ENCODE results near the gene AIRE.

AIRE gene

DNA sequence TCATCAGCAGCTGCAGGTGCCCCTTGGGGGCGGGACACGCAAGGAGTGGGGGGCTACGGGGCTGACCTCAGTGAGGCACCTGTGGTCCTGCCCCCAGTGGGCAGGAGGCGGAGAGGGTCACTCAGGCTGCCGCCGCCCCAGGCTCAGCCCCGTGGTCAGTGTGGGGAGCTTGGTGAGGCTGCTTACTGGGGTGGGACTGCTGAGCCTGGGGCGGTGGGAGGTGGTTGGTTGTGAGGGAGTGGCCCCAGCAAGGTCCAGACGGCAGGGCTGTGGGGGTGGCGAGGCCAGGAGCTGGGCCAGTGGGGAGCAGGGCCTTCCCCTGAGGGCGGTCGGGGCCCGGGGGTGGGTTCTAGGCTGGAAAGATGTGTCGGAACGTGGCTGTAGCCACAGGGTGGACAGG lies 28.5 kb downstream of the AIRE start:
- Histone ChIP-seq H3K4me2 (ENCODE audit: low read length, poor library complexity, severe bottlenecking) (no peak overlapping the region), H4K8ac (ENCODE audit: low read length) (no peak overlapping the region), H3K79me1 (replicated peaks; ENCODE audit: low read length, poor library complexity, severe bottlenecking) (peaks cover 9% of the 10 kb centered on the region), H2BK5ac (ENCODE audit: low read depth, low read length, poor library complexity, severe bottlenecking) (no peak overlapping the region), H2AK5ac (ENCODE audit: low read length, severe bottlenecking) (no peak overlapping the region), H2BK15ac (ENCODE audit: low read depth, poor library complexity, severe bottlenecking) (no peak overlapping the region), H3K4me3 (ENCODE audit: insufficient read depth in 1 of 2, low read depth in 1 of 2, low read length in 2 of 2) (no peak overlapping the region), H3K23ac (ENCODE audit: low read length in 2 of 2) (no peak overlapping the region), H2AFZ (ENCODE audit: low read depth, low read length) (no peak overlapping the region), H3K27ac (ENCODE audit: low read length, poor library complexity, severe bottlenecking) (no peak overlapping the region), H3K18ac (ENCODE audit: low read depth in 1 of 2, low read length in 2 of 2) (no peak overlapping the region), H2BK120ac (ENCODE audit: low read depth, low read length) (no peak overlapping the region), H3K4me1 (ENCODE audit: control insufficient read depth, insufficient read depth, low read depth, low read length) (no peaks in the 10 kb centered on the region), H3K14ac (ENCODE audit: low read length in 2 of 2) (no peak overlapping the region), H2BK12ac (ENCODE audit: low read length in 2 of 2) (no peak overlapping the region), H3K27me3 (ENCODE audit: control insufficient read depth in 1 of 2, insufficient read depth in 1 of 2, low read length in 2 of 2) (no peaks in the 10 kb centered on the region), H4K91ac (ENCODE audit: low read length) (no peak overlapping the region), H3K4ac (ENCODE audit: low read depth in 1 of 2, low read length in 2 of 2) (no peak overlapping the region), H3K9ac (ENCODE audit: low read length) (no peak overlapping the region), H3K9me3 (ENCODE audit: control insufficient read depth, low read length) (no peaks in the 10 kb centered on the region), H3K36me3 (ENCODE audit: control insufficient read depth in 1 of 2, insufficient read depth in 2 of 2, low read depth in 1 of 2, low read length in 2 of 2) (peaks cover 58 to 100% of the 10 kb centered on the region in 2 experiments)
- WGBS: 94% methylated on average over 15 of the region's 15 CpGs
- no peak for DNase-seq

DNA sequence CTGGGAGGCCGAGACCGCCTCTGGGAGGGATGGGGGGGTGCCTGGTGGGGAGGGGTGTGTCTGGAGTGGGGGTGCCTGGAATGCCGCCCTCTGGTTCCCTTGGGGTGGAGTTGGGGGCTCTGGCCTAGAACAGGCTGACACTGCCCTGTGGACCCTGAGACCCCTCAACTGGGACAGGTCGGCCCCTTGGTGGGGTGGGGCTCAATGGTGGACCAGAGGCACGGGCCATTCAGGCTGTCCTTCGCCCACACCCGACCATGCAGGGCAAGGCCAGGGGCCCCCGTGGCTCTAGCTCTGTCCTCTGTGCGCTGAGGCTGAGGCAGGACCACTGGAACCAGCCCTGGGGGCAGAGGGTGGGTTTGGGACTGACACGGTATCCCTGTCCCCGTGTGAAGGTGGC lies 28.9 kb downstream of the AIRE start:
- peaks cover 60 to 100% of the 10 kb centered on the region in 2 experiments for H3K36me3 ChIP-seq (ENCODE audit: control insufficient read depth in 1 of 2, insufficient read depth in 2 of 2, low read depth in 1 of 2, low read length in 2 of 2)
- no peak overlapping the region for H3K27ac ChIP-seq (ENCODE audit: low read length, poor library complexity, severe bottlenecking)
- no peak overlapping the region for H3K14ac ChIP-seq (ENCODE audit: low read length in 2 of 2)
- H4K8ac ChIP-seq (ENCODE audit: low read length): no peak overlapping the region
- no peak overlapping the region for H4K91ac ChIP-seq (ENCODE audit: low read length)
- H2AFZ ChIP-seq (ENCODE audit: low read depth, low read length): no peak overlapping the region
- H3K4me1 ChIP-seq (ENCODE audit: control insufficient read depth, insufficient read depth, low read depth, low read length): no peaks in the 10 kb centered on the region
- no peak overlapping the region for H3K9ac ChIP-seq (ENCODE audit: low read length)
- 94% methylated on average over 11 of the region's 11 CpGs for WGBS
- H3K27me3 ChIP-seq (ENCODE audit: control insufficient read depth in 1 of 2, insufficient read depth in 1 of 2, low read length in 2 of 2): no peaks in the 10 kb centered on the region
- H2BK12ac ChIP-seq (ENCODE audit: low read length in 2 of 2): no peak overlapping the region
- no peak overlapping the region for H3K4ac ChIP-seq (ENCODE audit: low read depth in 1 of 2, low read length in 2 of 2)
- no peak overlapping the region for H2AK5ac ChIP-seq (ENCODE audit: low read length, severe bottlenecking)
- H2BK120ac ChIP-seq (ENCODE audit: low read depth, low read length): no peak overlapping the region
- H3K79me1 ChIP-seq (replicated peaks; ENCODE audit: low read length, poor library complexity, severe bottlenecking): peaks cover 8% of the 10 kb centered on the region
- DNase-seq: no peak
- no peak overlapping the region for H3K23ac ChIP-seq (ENCODE audit: low read length in 2 of 2)
- H3K4me3 ChIP-seq (ENCODE audit: insufficient read depth in 1 of 2, low read depth in 1 of 2, low read length in 2 of 2): no peak overlapping the region
- no peak overlapping the region for H2BK5ac ChIP-seq (ENCODE audit: low read depth, low read length, poor library complexity, severe bottlenecking)
- H2BK15ac ChIP-seq (ENCODE audit: low read depth, poor library complexity, severe bottlenecking): no peak overlapping the region
- H3K4me2 ChIP-seq (ENCODE audit: low read length, poor library complexity, severe bottlenecking): no peak overlapping the region
- no peak overlapping the region for H3K18ac ChIP-seq (ENCODE audit: low read depth in 1 of 2, low read length in 2 of 2)
- H3K9me3 ChIP-seq (ENCODE audit: control insufficient read depth, low read length): no peaks in the 10 kb centered on the region

DNA sequence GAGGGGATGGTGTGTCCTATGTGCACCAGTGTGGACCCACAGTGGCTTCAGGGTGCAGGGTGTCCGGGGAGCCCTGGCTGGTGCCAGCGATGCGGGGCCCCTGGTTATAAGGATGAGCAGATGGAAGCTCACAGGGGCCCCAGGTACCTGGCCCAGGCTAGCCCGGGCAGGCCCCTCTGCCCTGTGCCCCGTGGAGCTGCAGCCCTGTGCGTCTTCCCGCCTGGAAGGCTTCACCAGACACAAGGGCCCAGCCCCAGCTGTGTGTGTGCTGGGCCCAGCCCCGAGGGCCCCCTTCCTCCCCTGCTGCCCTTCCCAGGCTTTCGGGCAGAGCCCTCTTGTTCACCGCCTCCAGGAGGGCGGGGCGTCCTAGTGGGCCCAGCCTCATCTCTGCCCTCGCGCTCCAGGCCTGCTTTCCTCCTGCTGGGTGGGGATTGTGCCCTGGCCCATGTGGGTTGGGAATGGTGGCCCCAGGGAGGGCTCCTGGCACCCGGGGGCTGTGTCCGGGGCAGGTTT lies 30.1 kb downstream of the AIRE start:
- H3K9me3 ChIP-seq (ENCODE audit: control insufficient read depth, low read length): no peaks in the 10 kb centered on the region
- H3K4me1 ChIP-seq (ENCODE audit: control insufficient read depth, insufficient read depth, low read depth, low read length): no peaks in the 10 kb centered on the region
- WGBS: 97% methylated on average over 13 of the region's 16 CpGs
- no peaks in the 10 kb centered on the region for H3K27me3 ChIP-seq (ENCODE audit: control insufficient read depth in 1 of 2, insufficient read depth in 1 of 2, low read length in 2 of 2)
- H3K36me3 ChIP-seq (ENCODE audit: control insufficient read depth in 1 of 2, insufficient read depth in 2 of 2, low read depth in 1 of 2, low read length in 2 of 2): peaks cover 65 to 98% of the 10 kb centered on the region in 2 experiments
- H3K9ac ChIP-seq (ENCODE audit: low read length): no peak overlapping the region
- H3K18ac ChIP-seq (ENCODE audit: low read depth in 1 of 2, low read length in 2 of 2): no peak overlapping the region
- no peak overlapping the region for H3K23ac ChIP-seq (ENCODE audit: low read length in 2 of 2)
- H3K4me2 ChIP-seq (ENCODE audit: low read length, poor library complexity, severe bottlenecking): no peak overlapping the region
- H4K8ac ChIP-seq (ENCODE audit: low read length): no peak overlapping the region
- H2AFZ ChIP-seq (ENCODE audit: low read depth, low read length): no peak overlapping the region
- H3K79me1 ChIP-seq (replicated peaks; ENCODE audit: low read length, poor library complexity, severe bottlenecking): peaks cover 4% of the 10 kb centered on the region
- DNase-seq: no peak
- no peak overlapping the region for H3K14ac ChIP-seq (ENCODE audit: low read length in 2 of 2)
- no peak overlapping the region for H2BK15ac ChIP-seq (ENCODE audit: low read depth, poor library complexity, severe bottlenecking)
- H3K4ac ChIP-seq (ENCODE audit: low read depth in 1 of 2, low read length in 2 of 2): no peak overlapping the region
- no peak overlapping the region for H4K91ac ChIP-seq (ENCODE audit: low read length)
- H2AK5ac ChIP-seq (ENCODE audit: low read length, severe bottlenecking): no peak overlapping the region
- H3K4me3 ChIP-seq (ENCODE audit: insufficient read depth in 1 of 2, low read depth in 1 of 2, low read length in 2 of 2): no peak overlapping the region
- H2BK12ac ChIP-seq (ENCODE audit: low read length in 2 of 2): no peak overlapping the region
- H3K27ac ChIP-seq (ENCODE audit: low read length, poor library complexity, severe bottlenecking): no peak overlapping the region
- no peak overlapping the region for H2BK5ac ChIP-seq (ENCODE audit: low read depth, low read length, poor library complexity, severe bottlenecking)
- no peak overlapping the region for H2BK120ac ChIP-seq (ENCODE audit: low read depth, low read length)

DNA sequence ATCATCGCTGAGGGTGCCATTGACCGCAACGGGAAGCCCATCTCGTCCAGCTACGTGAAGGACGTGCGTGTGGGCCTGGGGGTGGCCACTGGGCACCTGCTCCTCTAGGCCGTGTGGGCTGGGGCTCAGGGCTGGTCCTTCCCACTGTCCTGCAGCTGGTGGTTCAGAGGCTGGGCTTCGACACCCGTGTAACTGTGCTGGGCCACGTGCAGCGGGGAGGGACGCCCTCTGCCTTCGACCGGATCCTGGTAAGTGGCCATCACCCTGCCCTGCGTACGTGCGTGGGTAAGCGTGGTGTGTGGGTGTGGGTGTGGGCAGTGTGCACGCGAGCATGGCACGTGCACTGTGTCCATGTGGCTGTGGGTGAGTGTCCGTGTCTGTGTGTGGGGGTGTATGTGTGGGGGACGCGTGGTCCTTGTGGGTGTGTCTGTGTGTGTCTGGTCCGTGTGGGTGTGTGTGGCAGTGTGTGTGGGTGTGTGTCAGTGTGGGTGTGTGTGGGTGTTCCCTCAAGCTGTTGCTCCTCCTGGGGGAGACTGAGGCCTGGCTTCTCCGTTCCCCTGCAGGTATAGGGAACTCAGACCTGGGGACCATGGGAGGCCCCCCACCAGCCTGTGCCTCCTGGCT lies 30.7 kb downstream of the AIRE start:
- Histone ChIP-seq H2AFZ (ENCODE audit: low read depth, low read length) (no peak overlapping the region), H3K18ac (ENCODE audit: low read depth in 1 of 2, low read length in 2 of 2) (no peak overlapping the region), H2BK5ac (ENCODE audit: low read depth, low read length, poor library complexity, severe bottlenecking) (no peak overlapping the region), H3K4me1 (ENCODE audit: control insufficient read depth, insufficient read depth, low read depth, low read length) (no peaks in the 10 kb centered on the region), H3K79me1 (replicated peaks; ENCODE audit: low read length, poor library complexity, severe bottlenecking) (peaks cover 3% of the 10 kb centered on the region), H3K9ac (ENCODE audit: low read length) (no peak overlapping the region), H3K9me3 (ENCODE audit: control insufficient read depth, low read length) (no peaks in the 10 kb centered on the region), H3K14ac (ENCODE audit: low read length in 2 of 2) (no peak overlapping the region), H3K23ac (ENCODE audit: low read length in 2 of 2) (no peak overlapping the region), H3K27ac (ENCODE audit: low read length, poor library complexity, severe bottlenecking) (no peak overlapping the region), H2AK5ac (ENCODE audit: low read length, severe bottlenecking) (no peak overlapping the region), H2BK120ac (ENCODE audit: low read depth, low read length) (no peak overlapping the region), H2BK15ac (ENCODE audit: low read depth, poor library complexity, severe bottlenecking) (no peak overlapping the region), H3K36me3 (ENCODE audit: control insufficient read depth in 1 of 2, insufficient read depth in 2 of 2, low read depth in 1 of 2, low read length in 2 of 2) (peaks cover 60 to 98% of the 10 kb centered on the region in 2 experiments), H3K27me3 (ENCODE audit: control insufficient read depth in 1 of 2, insufficient read depth in 1 of 2, low read length in 2 of 2) (no peaks in the 10 kb centered on the region), H3K4me3 (ENCODE audit: insufficient read depth in 1 of 2, low read depth in 1 of 2, low read length in 2 of 2) (no peak overlapping the region), H3K4me2 (ENCODE audit: low read length, poor library complexity, severe bottlenecking) (no peak overlapping the region), H2BK12ac (ENCODE audit: low read length in 2 of 2) (no peak overlapping the region), H4K91ac (ENCODE audit: low read length) (no peak overlapping the region), H4K8ac (ENCODE audit: low read length) (no peak overlapping the region), H3K4ac (ENCODE audit: low read depth in 1 of 2, low read length in 2 of 2) (no peak overlapping the region)
- no peak for DNase-seq
- 94% methylated on average over 27 of the region's 27 CpGs for WGBS

Data from mesenchymal stem cell (in vitro differentiated cells and primary cell).